ENCODE data around the gene RAB28.
"Not testable (repeated sequence)": the region's sequence is repeated elsewhere in the genome, so short reads cannot be mapped to it uniquely, and the experiment has no call there.

Gene RAB28

GRCh38 chr4:13445841-13446790 is 38.0 kb downstream of the RAB28 start:
- DNase-seq, result no peak

GRCh38 chr4:13441506-13441905 is 42.6 kb downstream of the RAB28 start:
- DNase-seq, result no peak

GRCh38 chr4:13436962-13437361 is 47.2 kb downstream of the RAB28 start:
- DNase-seq, result no peak

GRCh38 chr4:13432453-13432852 is 51.7 kb downstream of the RAB28 start:
- DNase-seq, result no peak

- peak; percentile 26 for DNase-seq
These were observed 53.1 kb downstream of the RAB28 start for GRCh38 chr4:13430834-13431568.

- DNase-seq, result no peak
These were observed 56.4 kb downstream of the RAB28 start for GRCh38 chr4:13427599-13428325.

- DNase-seq, result no peak
These were observed 68.9 kb downstream of the RAB28 start for GRCh38 chr4:13415068-13415785.

- DNase-seq, result no peak
These were observed 70.3 kb downstream of the RAB28 start for GRCh38 chr4:13413729-13414437.

- no peak for DNase-seq
These were observed 72.2 kb downstream of the RAB28 start for GRCh38 chr4:13411942-13412341.

- no peak for DNase-seq
These were observed 74.8 kb downstream of the RAB28 start for GRCh38 chr4:13409324-13409723.

- DNase-seq, result not testable (repeated sequence)
These were observed 78.0 kb downstream of the RAB28 start for GRCh38 chr4:13406156-13406555.

- no peak for DNase-seq
These were observed 80.3 kb downstream of the RAB28 start for GRCh38 chr4:13403833-13404232.

- no peak for DNase-seq
These were observed 80.8 kb downstream of the RAB28 start for GRCh38 chr4:13403326-13403725.

GRCh38 chr4:13399257-13399656 is 84.9 kb downstream of the RAB28 start:
- DNase-seq, result no peak

- no peak for DNase-seq
These were observed 88.0 kb downstream of the RAB28 start for GRCh38 chr4:13396161-13396560.

- DNase-seq, result not testable (repeated sequence)
These were observed 94.2 kb downstream of the RAB28 start for GRCh38 chr4:13389901-13390300.

- DNase-seq, result no peak
These were observed 97.6 kb downstream of the RAB28 start for GRCh38 chr4:13386405-13387107.

- DNase-seq, result no peak
These were observed 100.1 kb downstream of the RAB28 start for GRCh38 chr4:13384055-13384454.

GRCh38 chr4:13378973-13379759 is 105.0 kb downstream of the RAB28 start:
- DNase-seq, result no peak

GRCh38 chr4:13371048-13371447 is 113.1 kb downstream of the RAB28 start:
- no peak for DNase-seq

Data from hematopoietic multipotent progenitor cell treated with erythropoietin and hydrocortisone succinate and interleukin-3 and kit ligand, for 4 days (in vitro differentiated cells).